Upper lobe of right lung (tissue), 1 donor: Measurements from ENCODE around the gene MYL12B. TPM values are rescaled to one million over a fixed set of nuclear protein-coding genes. Genes with fewer than 3 reads are reported as not detected.
"Not testable (repeated sequence)": the region's sequence is repeated elsewhere in the genome, so short reads cannot be mapped to it uniquely, and the experiment has no call there.

Experiments used
- ATAC-seq: fragments of 200-7000 bp; cut with Tn5 transposase; one replicate; pipeline ENCODE4 v1.9.1; 2020; ENCODE audit warnings: mild to moderate bottlenecking, moderate library complexity
- DNase-seq: peaks from one replicate; pipeline ENCODE4 v3.0.0-alpha.2; 2020
- H3K27ac ChIP-seq: fragments of 200-600 bp; one replicate; pipeline ENCODE4 v1.8.0; 2022
- H3K27me3 ChIP-seq: fragments of 200-600 bp; one replicate; pipeline ENCODE4 v1.8.0; 2022; ENCODE audit warnings: mild to moderate bottlenecking
- H3K36me3 ChIP-seq: fragments of 200-600 bp; one replicate; pipeline ENCODE4 v1.8.0; 2022
- H3K4me1 ChIP-seq: fragments of 200-600 bp; one replicate; pipeline ENCODE4 v1.8.0; 2022
- H3K4me3 ChIP-seq: fragments of 200-600 bp; one replicate; pipeline ENCODE4 v1.8.0; 2022; ENCODE audit warnings: mild to moderate bottlenecking
- H3K9me3 ChIP-seq: fragments of 200-600 bp; one replicate; pipeline ENCODE4 v1.8.0; 2022
- CTCF ChIP-seq: fragments of 200-600 bp; IDR thresholded peaks from one replicate; pipeline ENCODE4 v1.8.0; 2022; ENCODE audit warnings: antibody characterized with exemption
- intact Hi-C: fragments of 100-400 bp; cut with DNase I; formaldehyde crosslinking; loops from one replicate; pipeline ENCODE4 v1.11.0; 2022
- total RNA-seq: library from RNA; stranded (reverse); fragmentation: NEBNext Ultra II Directional; extraction: Animal tissue kit (Norgen Biotek cat#: 25700); gene quantifications from one replicate; pipeline ENCODE4 v1.2.1, GENCODE V29; 2021
- donor health status: DM: no; HTN: yes; CAD: no; lungs with severe emphysema.

The MYL12B gene
- total RNA-seq, 1 donor from 2014 or later, result 368 TPM

GRCh38 chr18:3268306-3268705, 6.4 kb downstream of the MYL12B start:
- Histone ChIP-seq H3K27ac (no peak overlapping the region), H3K36me3 (peaks cover 6% of the 10 kb centered on the region), H3K4me1 (peaks cover 76% of the 10 kb centered on the region), H3K4me3 (no peak overlapping the region), H3K27me3 (no peaks in the 10 kb centered on the region), H3K9me3 (no peaks in the 10 kb centered on the region)
- intact Hi-C loops, result no loop called here
- no peak for DNase-seq
- no peak for TF ChIP-seq CTCF
- ATAC-seq, result no peak

- ATAC-seq (peak; percentile 59), DNase-seq (no peak)
- peaks cover 65% of the 10 kb centered on the region for H3K4me1 ChIP-seq
- TF ChIP-seq CTCF, result no peak
- intact Hi-C loops, result no loop called here
- no peak overlapping the region for H3K4me3 ChIP-seq
- no peaks in the 10 kb centered on the region for H3K9me3 ChIP-seq
- H3K36me3 ChIP-seq, result peaks cover 17% of the 10 kb centered on the region
- H3K27me3 ChIP-seq, result no peaks in the 10 kb centered on the region
- no peak overlapping the region for H3K27ac ChIP-seq
Observed at GRCh38 chr18:3269241-3269913, 7.4 kb downstream of the MYL12B start.

- Histone ChIP-seq H3K36me3 (peaks cover 22% of the 10 kb centered on the region), H3K27ac (no peak overlapping the region), H3K27me3 (no peaks in the 10 kb centered on the region), H3K9me3 (no peaks in the 10 kb centered on the region), H3K4me1 (peaks cover 60% of the 10 kb centered on the region), H3K4me3 (no peak overlapping the region)
- TF ChIP-seq CTCF, result no peak
- DNase-seq (no peak), ATAC-seq (peak; percentile 30)
- intact Hi-C loops, result no loop called here
Observed at GRCh38 chr18:3269914-3270299, 8.0 kb downstream of the MYL12B start.

GRCh38 chr18:3273042-3273441, 11.1 kb downstream of the MYL12B start:
- Histone ChIP-seq H3K4me3 (no peak overlapping the region), H3K4me1 (peaks cover 29% of the 10 kb centered on the region), H3K27ac (no peak overlapping the region), H3K27me3 (no peaks in the 10 kb centered on the region), H3K36me3 (peaks cover 51% of the 10 kb centered on the region), H3K9me3 (no peaks in the 10 kb centered on the region)
- DNase-seq, result no peak
- intact Hi-C loops, result no loop called here
- no peak for TF ChIP-seq CTCF
- ATAC-seq, result no peak

- H3K27ac ChIP-seq, H3K27me3 ChIP-seq, DNase-seq, H3K4me3 ChIP-seq, intact Hi-C loops, ATAC-seq, H3K4me1 ChIP-seq, H3K9me3 ChIP-seq: not testable (repeated sequence)
- H3K36me3 ChIP-seq, result peaks cover 62% of the 10 kb centered on the region
Observed at GRCh38 chr18:3277643-3278213, 15.8 kb downstream of the MYL12B start.
